Hematopoietic multipotent progenitor cell (in vitro differentiated cells): ENCODE measurements around the gene AKAP13. TPM values are rescaled to one million over a fixed set of nuclear protein-coding genes. Genes with fewer than 3 reads are reported as not detected.
"Not testable (repeated sequence)": the region's sequence is repeated elsewhere in the genome, so short reads cannot be mapped to it uniquely, and the experiment has no call there.

Source experiments
- DNase-seq, 3 donors: peaks; one replicate each; pipeline ENCODE4 v3.0.0-alpha.2; 2011 to 2015; ENCODE audit warnings: low read depth in 2 of 3, low spot score in 2 of 3
- total RNA-seq: library from RNA; depleted of rRNA; stranded (reverse); fragments of >200 nt; gene quantifications from one replicate; pipeline ENCODE4 v1.2.3, GENCODE V29; 2012

Gene AKAP13
- total RNA-seq, 1 donor: 163 TPM

GRCh38 chr15:85430406-85431204 lies 50.2 kb downstream of the AKAP13 start:
- DNase-seq: no peak

DNA sequence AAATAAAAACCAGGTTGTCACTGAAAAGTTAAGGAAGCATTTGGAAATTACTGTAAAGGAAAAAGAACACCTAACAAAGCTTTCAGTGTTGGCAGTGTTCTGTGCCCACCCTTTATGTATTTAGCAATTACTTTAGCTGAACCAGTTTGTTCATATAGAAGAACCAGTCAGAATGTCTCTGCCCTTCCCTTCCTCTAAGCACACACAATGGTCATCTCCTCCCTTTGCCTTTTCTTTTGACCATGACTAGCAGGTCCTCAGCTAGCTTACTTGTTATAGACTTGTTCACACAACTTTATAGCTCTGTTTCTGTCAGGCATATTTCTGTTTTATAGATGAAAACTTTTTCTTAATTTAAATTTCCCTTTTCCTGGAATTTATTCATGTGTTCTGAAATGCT lies 59.6 kb downstream of the AKAP13 start:
- DNase-seq: no peak

- DNase-seq: no peak
These were observed 60.0 kb downstream of the AKAP13 start for GRCh38 chr15:85440451-85440850.

DNA sequence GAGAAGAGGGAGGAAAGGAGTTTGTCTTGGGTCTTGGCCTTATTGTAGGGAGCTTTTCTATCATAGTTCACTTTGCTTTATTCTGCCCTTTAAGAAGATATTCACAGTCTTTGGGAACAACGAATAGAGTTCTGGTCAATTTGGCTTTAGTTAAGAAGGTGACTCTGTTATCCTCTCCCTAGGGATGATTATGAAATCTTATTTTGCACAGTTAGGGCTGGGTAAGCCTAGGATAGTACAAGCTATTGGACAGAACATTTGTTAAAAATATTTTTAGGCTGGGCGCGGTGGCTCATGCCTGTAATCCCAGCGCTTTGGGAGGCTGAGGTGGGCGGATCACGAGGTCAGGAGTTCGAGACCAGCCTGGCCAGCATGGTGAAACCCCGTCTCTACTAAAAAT lies 61.5 kb downstream of the AKAP13 start:
- DNase-seq: not testable (repeated sequence)

DNA sequence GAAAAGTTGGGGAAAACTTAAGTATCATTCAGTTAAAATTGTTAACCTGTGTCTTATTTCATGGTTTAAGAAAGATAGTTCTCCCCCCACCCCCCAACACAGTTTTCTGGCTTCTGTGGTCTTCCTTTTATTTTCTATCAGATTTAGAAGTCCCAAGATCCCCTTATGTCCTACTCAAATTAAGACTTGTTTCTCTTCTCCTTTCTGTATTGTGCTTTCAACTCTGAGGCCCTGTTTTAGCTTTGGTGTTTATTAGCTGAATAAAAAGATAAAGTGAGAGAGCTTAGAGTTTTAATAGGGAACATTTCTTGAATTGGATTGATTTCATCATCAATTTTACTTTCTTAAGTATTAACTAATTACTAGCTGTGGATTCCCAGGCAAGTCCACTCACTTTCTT lies 62.6 kb downstream of the AKAP13 start:
- no peak for DNase-seq

DNA sequence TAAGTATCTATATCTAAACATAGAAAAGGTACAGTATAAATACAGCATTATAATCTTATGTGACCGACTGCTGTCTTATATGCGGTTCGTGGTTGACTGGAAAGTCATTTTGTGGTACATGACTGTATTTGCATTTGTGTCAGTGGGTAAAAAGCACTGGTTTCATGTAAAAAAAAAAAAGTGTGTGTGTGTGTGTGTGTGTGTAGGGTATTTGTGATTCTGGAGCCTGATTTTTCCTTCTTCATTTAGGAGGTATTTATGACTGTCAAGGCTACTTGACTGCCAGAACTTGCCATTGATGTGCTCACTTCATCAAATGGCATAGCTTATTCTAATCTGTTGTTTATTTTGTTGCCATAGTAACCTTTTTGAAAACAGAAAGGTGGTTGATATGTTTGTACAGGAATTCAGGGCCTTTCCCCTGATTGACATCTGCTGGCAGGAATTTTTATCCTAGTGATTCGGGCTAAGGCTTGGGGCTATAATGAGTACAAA lies 63.2 kb downstream of the AKAP13 start:
- peak in 2 of 3 donors; percentile 16 to 47 for DNase-seq

DNA sequence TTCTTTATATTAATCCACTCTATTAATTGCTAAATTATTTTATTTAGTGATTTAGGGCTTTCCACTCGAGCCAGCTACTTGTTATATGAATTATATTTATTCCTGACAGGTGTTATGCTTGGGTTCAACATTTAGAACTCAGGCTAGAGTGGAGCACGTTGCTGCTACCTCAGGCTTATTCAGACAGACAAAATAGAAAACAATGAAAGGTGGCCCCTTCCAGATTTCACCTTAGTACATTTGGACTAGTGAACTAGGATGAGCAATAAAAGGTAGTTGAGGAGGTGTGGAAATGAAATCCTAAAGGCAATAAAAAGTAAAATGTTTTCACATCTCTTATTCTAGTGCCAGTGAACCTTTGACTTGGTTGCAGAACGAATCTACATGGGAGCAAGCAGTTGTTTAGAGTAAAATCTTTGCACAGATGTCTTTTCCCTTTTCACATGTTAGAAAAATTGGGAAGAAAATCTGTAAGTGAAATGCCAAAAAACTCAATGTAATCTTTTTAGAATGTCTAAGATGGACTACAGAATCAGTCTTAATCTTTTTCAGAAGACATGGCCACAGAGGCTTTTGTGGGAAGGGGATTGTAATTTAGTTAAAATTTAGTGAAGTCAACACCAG lies 63.8 kb downstream of the AKAP13 start:
- no peak for DNase-seq

DNA sequence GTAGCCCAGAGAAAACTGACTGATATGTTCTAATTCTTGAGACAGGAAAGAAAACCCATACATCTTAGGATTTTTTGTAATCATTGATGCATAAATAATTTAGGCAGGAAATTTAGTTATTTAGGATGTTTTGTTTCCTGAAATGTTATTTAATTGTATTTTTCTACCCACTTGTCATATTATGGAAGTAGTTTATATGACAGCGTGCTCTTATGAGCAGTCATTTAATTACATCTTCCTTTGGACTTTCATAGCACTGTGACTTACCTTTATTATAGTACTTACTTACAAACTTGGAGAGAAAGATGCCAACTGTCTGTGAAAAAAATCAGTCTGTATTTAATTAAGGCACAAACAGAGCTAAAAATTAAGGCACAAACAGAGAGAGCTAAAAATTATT lies 65.0 kb downstream of the AKAP13 start:
- DNase-seq: no peak

GRCh38 chr15:85451099-85451700 lies 70.8 kb downstream of the AKAP13 start:
- DNase-seq: peak in 1 of 3 donors; percentile 5

- DNase-seq: no peak
These were observed 72.0 kb downstream of the AKAP13 start for GRCh38 chr15:85452436-85452835.

DNA sequence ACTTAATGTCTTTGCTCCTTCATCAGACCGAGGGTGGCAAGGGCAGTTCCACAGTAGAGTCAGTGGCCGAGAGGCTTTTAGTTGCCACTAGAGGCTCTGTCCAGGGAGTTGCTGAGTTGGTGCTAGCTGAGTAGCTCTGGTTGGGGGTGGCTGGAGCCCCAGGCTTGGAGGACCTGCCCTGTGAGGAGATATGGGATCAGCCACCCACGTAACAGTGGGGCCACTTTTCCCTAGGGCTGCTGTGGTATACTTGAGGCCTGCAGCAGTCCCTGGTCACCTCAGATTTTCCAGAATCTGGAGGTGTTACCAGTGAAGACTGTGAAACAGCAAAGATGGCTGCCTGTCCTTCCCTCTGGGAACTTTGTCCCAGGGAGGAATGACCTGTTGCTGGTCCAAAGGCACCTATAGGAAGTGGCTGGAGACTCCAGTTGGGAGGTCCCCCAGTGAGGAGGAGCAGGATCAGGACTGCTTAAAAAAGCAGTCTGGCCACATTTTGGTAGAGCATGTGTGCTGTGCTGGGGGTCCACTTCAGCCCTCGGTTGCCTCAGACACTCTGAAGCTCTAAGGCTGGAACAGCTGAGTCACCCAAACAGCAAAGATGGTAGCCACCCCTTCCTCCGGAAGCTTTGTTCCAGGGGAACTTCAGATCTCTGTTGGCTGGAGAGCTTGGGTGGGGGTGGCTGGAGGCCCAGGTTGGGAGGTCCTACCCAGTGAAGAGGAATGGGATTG lies 72.9 kb downstream of the AKAP13 start:
- DNase-seq: no peak

DNA sequence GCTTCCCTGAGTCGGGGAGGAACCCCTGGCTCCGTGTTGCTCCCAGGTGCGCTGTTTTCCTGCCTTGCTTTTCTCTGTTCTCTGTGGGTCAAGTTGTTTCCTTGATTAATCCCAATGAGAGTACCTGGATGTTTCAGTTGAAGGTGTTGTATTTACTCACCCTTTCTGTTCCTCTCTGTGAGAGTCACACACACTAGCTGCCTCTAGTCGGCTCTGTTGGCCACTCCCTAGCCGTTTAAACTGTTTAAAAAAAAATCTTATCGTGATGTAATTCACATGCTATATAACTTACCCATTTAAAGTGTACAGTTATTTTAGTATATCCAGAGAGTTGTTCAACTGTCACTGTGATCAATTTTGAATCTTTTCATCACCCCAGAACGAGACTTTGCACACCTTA lies 74.0 kb downstream of the AKAP13 start:
- no peak for DNase-seq

GRCh38 chr15:85455891-85456290 lies 75.5 kb downstream of the AKAP13 start:
- no peak for DNase-seq

DNA sequence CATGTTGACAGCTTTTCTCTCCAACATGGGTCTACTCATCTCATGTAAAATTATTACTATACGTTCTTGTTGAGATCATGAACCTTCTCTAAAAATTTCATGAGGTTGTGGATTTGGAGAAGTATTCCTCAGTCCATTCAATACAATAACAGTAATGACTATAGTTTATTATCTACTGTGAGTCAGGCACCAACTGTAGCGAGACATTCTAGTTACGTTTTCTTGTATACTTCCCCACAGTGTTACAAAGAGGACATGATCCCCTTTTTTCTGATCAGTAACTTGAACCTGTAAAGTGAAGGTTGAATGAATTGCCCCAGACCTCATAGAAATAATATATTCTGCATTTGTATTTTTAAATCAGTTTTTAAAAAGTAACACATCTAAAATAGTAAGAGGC lies 76.4 kb downstream of the AKAP13 start:
- no peak for DNase-seq

DNA sequence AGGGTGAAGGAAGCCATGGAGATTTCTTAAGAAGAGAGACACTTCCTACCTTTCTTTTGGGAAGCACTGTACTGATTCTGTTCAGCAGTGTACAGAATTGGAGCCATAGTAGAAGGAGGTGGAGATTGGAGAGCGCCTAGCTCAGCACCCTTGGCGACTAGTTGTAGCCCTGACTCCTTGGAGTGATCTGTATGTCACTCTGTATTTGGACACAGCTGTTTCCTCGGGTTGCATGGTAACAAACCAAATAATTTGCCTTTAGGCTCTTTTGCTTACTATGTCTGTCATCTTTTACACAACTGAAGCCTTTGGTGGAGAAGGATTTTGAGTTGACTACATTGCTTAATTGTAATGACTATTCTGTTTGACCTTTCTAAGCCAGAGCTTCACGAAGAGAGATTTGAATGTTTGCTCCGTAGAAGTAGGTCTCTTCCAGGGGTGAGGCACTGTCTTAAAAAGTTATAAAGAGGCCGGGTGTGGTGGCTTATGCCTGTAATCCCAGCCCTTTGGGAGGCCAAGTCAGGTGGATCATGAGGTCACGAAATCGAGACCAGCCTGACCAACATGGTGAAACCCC lies 77.1 kb downstream of the AKAP13 start:
- peak in 1 of 3 donors; percentile 43 for DNase-seq

DNA sequence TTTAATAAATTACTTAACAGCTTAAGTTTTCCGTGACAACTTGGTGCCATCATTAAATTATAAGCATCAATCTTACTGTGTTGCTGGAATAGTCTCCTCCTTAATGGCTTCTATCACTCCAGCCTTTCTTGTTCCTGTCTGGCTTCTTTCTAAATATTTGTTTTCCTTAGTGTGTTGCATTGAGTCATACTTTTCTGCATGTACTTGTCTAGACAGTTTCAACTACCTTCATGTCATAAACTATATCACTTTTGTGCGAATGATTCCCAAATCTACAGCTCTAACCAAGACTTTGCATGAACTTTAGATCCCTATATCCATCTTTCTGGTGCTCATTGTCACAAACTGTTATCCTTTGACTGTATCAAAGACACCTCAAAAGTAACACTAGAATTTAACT lies 78.4 kb downstream of the AKAP13 start:
- DNase-seq: no peak

GRCh38 chr15:85462029-85462428 lies 81.6 kb downstream of the AKAP13 start:
- no peak for DNase-seq

DNA sequence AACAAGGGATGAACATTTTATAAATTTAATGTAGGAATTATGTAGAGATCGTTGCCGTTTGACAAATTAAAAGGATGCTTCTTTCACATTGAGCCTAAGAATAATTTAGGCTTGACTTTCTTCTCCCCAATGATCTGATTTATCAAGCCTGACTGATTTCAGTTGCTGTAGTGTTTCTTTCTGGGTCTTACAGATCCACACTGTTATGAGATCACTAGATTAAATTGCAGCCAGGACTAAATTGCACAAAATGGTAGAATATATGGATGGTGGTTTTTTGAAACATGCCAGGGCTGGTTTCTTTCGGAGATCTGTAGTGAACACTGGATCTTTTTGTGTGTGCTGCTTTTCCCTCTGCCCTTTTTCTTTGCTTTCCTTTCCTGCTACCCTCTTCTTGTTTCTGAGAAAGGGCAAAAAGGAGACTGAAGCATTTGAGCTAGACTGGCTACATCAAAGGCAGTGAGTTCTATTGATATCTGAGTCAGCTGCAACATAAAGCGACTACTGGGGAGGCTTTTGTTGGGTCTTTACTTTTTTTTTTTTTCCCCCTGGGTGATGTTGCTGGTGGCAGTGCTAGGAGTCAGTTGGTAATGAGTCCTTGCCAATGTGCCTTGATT lies 83.0 kb downstream of the AKAP13 start:
- no peak for DNase-seq

GRCh38 chr15:85463976-85464375 lies 83.6 kb downstream of the AKAP13 start:
- no peak for DNase-seq

- DNase-seq: no peak
These were observed 84.1 kb downstream of the AKAP13 start for GRCh38 chr15:85464471-85464870.
